ENCODE data around the gene B3GALT5.

The B3GALT5 gene

GRCh38 chr21:39673163-39673562 lies 60.4 kb downstream of the B3GALT5 start:
- Histone ChIP-seq H3K9me3 (ENCODE audit: insufficient read depth, low read length, severe bottlenecking) (no peaks in the 10 kb centered on the region), H4K20me1 (ENCODE audit: insufficient read depth, low read length) (no peaks in the 10 kb centered on the region), H3K36me3 (ENCODE audit: insufficient read depth, low read length) (no peaks in the 10 kb centered on the region), H3K79me2 (ENCODE audit: insufficient read depth, low read length) (no peaks in the 10 kb centered on the region), H3K27me3 (ENCODE audit: insufficient read depth, low read length, poor library complexity) (peaks cover 22% of the 10 kb centered on the region), H3K27ac (ENCODE audit: low read length) (no peak overlapping the region), H3K4me2 (ENCODE audit: insufficient read depth, low read length) (no peak overlapping the region), H3K4me3 (ENCODE audit: low read depth in 1 of 2, low read length in 2 of 2) (no peak overlapping the region), H2AFZ (ENCODE audit: low read depth, low read length) (no peak overlapping the region), H3K4me1 (ENCODE audit: insufficient read depth, low read length) (no peaks in the 10 kb centered on the region), H3K9ac (ENCODE audit: low read depth, low read length) (no peak overlapping the region)
- no peak for DNase-seq
- TF ChIP-seq CTCF (IDR thresholded peaks at IDR 0.05; ENCODE audit: borderline replicate concordance, extremely low read depth, low read length, poor library complexity, severe bottlenecking): no peak
- no peak for TF ChIP-seq EZH2 (IDR thresholded peaks at IDR 0.05; ENCODE audit: borderline replicate concordance, low read depth, low read length, severe bottlenecking)
- no peak for ATAC-seq (ENCODE audit: insufficient read depth, low read depth)

- Histone ChIP-seq H3K4me1 (ENCODE audit: insufficient read depth, low read length) (no peaks in the 10 kb centered on the region), H3K9me3 (ENCODE audit: insufficient read depth, low read length, severe bottlenecking) (no peaks in the 10 kb centered on the region), H4K20me1 (ENCODE audit: insufficient read depth, low read length) (no peaks in the 10 kb centered on the region), H3K27me3 (ENCODE audit: insufficient read depth, low read length, poor library complexity) (peaks cover 22% of the 10 kb centered on the region), H3K79me2 (ENCODE audit: insufficient read depth, low read length) (no peaks in the 10 kb centered on the region), H3K27ac (ENCODE audit: low read length) (no peak overlapping the region), H2AFZ (ENCODE audit: low read depth, low read length) (no peak overlapping the region), H3K9ac (ENCODE audit: low read depth, low read length) (no peak overlapping the region), H3K36me3 (ENCODE audit: insufficient read depth, low read length) (no peaks in the 10 kb centered on the region), H3K4me2 (ENCODE audit: insufficient read depth, low read length) (no peak overlapping the region), H3K4me3 (ENCODE audit: low read depth in 1 of 2, low read length in 2 of 2) (no peak overlapping the region)
- no peak for DNase-seq
- TF ChIP-seq CTCF (IDR thresholded peaks at IDR 0.05; ENCODE audit: borderline replicate concordance, extremely low read depth, low read length, poor library complexity, severe bottlenecking) (no peak), EZH2 (IDR thresholded peaks at IDR 0.05; ENCODE audit: borderline replicate concordance, low read depth, low read length, severe bottlenecking) (no peak)
- no peak for ATAC-seq (ENCODE audit: insufficient read depth, low read depth)
Measured at GRCh38 chr21:39673736-39674135, 61.0 kb downstream of the B3GALT5 start.

GRCh38 chr21:39674801-39675200 lies 62.1 kb downstream of the B3GALT5 start:
- H3K9me3 ChIP-seq (ENCODE audit: insufficient read depth, low read length, severe bottlenecking): no peaks in the 10 kb centered on the region
- H3K4me1 ChIP-seq (ENCODE audit: insufficient read depth, low read length): no peaks in the 10 kb centered on the region
- ATAC-seq (ENCODE audit: insufficient read depth, low read depth): no peak
- H4K20me1 ChIP-seq (ENCODE audit: insufficient read depth, low read length): no peaks in the 10 kb centered on the region
- H3K79me2 ChIP-seq (ENCODE audit: insufficient read depth, low read length): no peaks in the 10 kb centered on the region
- H3K36me3 ChIP-seq (ENCODE audit: insufficient read depth, low read length): no peaks in the 10 kb centered on the region
- H3K4me3 ChIP-seq (ENCODE audit: low read depth in 1 of 2, low read length in 2 of 2): no peak overlapping the region
- no peak overlapping the region for H3K4me2 ChIP-seq (ENCODE audit: insufficient read depth, low read length)
- H3K9ac ChIP-seq (ENCODE audit: low read depth, low read length): no peak overlapping the region
- TF ChIP-seq EZH2 (IDR thresholded peaks at IDR 0.05; ENCODE audit: borderline replicate concordance, low read depth, low read length, severe bottlenecking) (no peak), CTCF (IDR thresholded peaks at IDR 0.05; ENCODE audit: borderline replicate concordance, extremely low read depth, low read length, poor library complexity, severe bottlenecking) (no peak)
- H3K27me3 ChIP-seq (ENCODE audit: insufficient read depth, low read length, poor library complexity): peaks cover 22% of the 10 kb centered on the region
- no peak for DNase-seq
- no peak overlapping the region for H2AFZ ChIP-seq (ENCODE audit: low read depth, low read length)
- no peak overlapping the region for H3K27ac ChIP-seq (ENCODE audit: low read length)

- Histone ChIP-seq H3K79me2 (ENCODE audit: insufficient read depth, low read length) (no peaks in the 10 kb centered on the region), H3K4me3 (ENCODE audit: low read depth in 1 of 2, low read length in 2 of 2) (no peak overlapping the region), H3K36me3 (ENCODE audit: insufficient read depth, low read length) (no peaks in the 10 kb centered on the region), H3K4me2 (ENCODE audit: insufficient read depth, low read length) (no peak overlapping the region), H3K27me3 (ENCODE audit: insufficient read depth, low read length, poor library complexity) (peaks cover 22% of the 10 kb centered on the region), H4K20me1 (ENCODE audit: insufficient read depth, low read length) (no peaks in the 10 kb centered on the region), H2AFZ (ENCODE audit: low read depth, low read length) (no peak overlapping the region), H3K4me1 (ENCODE audit: insufficient read depth, low read length) (no peaks in the 10 kb centered on the region), H3K9me3 (ENCODE audit: insufficient read depth, low read length, severe bottlenecking) (no peaks in the 10 kb centered on the region), H3K27ac (ENCODE audit: low read length) (no peak overlapping the region), H3K9ac (ENCODE audit: low read depth, low read length) (no peak overlapping the region)
- ATAC-seq (ENCODE audit: insufficient read depth, low read depth) (no peak), DNase-seq (no peak)
- TF ChIP-seq CTCF (IDR thresholded peaks at IDR 0.05; ENCODE audit: borderline replicate concordance, extremely low read depth, low read length, poor library complexity, severe bottlenecking): no peak
- no peak for TF ChIP-seq EZH2 (IDR thresholded peaks at IDR 0.05; ENCODE audit: borderline replicate concordance, low read depth, low read length, severe bottlenecking)
Measured at GRCh38 chr21:39675590-39675989, 62.9 kb downstream of the B3GALT5 start.

Data from DND-41 (cell line).